ENCODE data around the gene VMAC. TPM values are rescaled to one million over a fixed set of nuclear protein-coding genes. Genes with fewer than 3 reads are reported as not detected.
A peak's percentile ranks its signal among the peaks of the same experiment; 100 is the strongest.

VMAC gene
- total and polyA plus RNA-seq, 2 experiments from 2014 or later: 2.1 to 4.4 TPM

DNA sequence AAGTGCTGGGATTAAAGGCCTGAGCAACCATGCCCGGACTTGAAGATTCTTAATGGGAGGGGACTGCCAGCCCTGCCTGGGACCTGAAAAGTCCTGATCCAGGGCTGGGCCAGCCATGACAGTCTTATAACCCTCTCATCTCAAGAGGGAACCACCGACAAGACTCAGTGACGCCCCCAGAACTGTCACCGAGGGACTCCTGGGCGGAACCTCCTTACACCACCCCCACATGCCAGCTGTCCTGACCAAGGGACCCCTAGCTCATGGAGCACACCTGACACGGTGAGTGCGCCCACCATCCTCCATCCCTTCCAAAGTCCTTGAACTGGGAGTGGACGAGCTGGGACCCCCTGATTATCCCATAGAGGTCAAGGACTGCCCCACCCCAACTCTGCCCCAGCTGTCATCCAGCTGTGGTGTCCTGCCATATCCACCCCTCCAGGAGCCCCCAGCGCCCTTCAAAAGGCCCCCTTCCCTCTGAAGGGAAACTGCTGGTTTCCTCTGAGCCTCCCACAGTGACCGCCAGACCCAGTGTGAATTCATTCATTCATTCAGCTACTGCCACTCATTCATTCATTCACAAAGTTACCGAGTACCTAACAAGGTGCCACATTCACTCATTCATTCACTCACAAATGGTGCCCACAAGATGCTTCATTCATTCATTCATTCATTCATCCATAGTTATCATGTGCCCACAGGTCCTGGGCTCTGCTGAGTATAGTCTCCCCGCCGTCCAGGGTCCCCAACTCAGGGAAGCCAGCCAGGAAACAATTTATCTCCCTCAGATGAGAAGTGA is 4.7 kb upstream of the VMAC start:
- no peak for DNase-seq
- Histone ChIP-seq H3F3A (ENCODE audit: insufficient read depth) (no peaks in the 10 kb centered on the region), H3K9ac (no peak overlapping the region), H3K4me3 (no peak overlapping the region), H3K9me2 (ENCODE audit: insufficient read depth) (no peaks in the 10 kb centered on the region), H3K79me2 (ENCODE audit: insufficient read depth) (peaks cover 59% of the 10 kb centered on the region), H3K27ac (no peak overlapping the region), H3K9me3 (ENCODE audit: low read depth) (no peaks in the 10 kb centered on the region), H3K36me3 (ENCODE audit: low read depth) (no peaks in the 10 kb centered on the region), H3K4me2 (ENCODE audit: unreplicated experiment) (no peak overlapping the region), H3K4me1 (ENCODE audit: insufficient read depth) (peaks cover 9% of the 10 kb centered on the region), H3K27me3 (replicated peaks; ENCODE audit: insufficient read depth) (no peaks in the 10 kb centered on the region), H2AFZ (no peak overlapping the region), H4K20me1 (ENCODE audit: insufficient read depth) (no peaks in the 10 kb centered on the region)
- WGBS, 2 experiments (ENCODE audit: low coverage in 1 of 2, low lambda C conversion rate in 2 of 2, missing lambda C conversion rate in 2 of 2): 82 to 84% methylated on average over 13 of the region's 13 CpGs
- in situ Hi-C loops (cut with MboI): no loop called here
- TF ChIP-seq EZH2 (IDR thresholded peaks at IDR 0.05; ENCODE audit: insufficient read depth, poor library complexity, severe bottlenecking) (no peak), EZH2phosphoT487 (IDR thresholded peaks at IDR 0.05; ENCODE audit: insufficient read depth, low read depth) (no peak)

DNA sequence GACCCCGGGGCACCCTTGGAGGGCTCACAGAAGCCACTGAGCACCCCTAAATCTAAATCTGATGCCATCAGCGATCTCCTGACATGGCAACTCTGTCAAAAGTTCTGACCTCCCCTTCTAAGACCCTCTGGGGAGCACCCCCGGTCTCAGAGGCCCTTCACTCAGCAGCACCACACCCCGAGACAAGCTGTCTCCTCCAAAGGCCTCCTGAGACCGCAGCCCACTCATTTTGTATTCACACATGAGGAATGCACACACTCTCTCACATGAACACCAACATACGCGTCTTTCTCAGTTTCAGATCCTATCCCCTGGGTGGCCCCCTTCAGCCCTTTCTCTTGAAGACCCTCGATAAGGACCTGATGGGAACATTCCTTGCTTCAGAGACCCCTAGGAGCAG is 3.7 kb upstream of the VMAC start:
- Histone ChIP-seq H2AFZ (no peak overlapping the region), H3K79me2 (ENCODE audit: insufficient read depth) (peaks cover 67% of the 10 kb centered on the region), H3K9me2 (ENCODE audit: insufficient read depth) (no peaks in the 10 kb centered on the region), H3K4me2 (ENCODE audit: unreplicated experiment) (no peak overlapping the region), H3F3A (ENCODE audit: insufficient read depth) (no peaks in the 10 kb centered on the region), H3K4me3 (no peak overlapping the region), H4K20me1 (ENCODE audit: insufficient read depth) (no peaks in the 10 kb centered on the region), H3K27me3 (replicated peaks; ENCODE audit: insufficient read depth) (no peaks in the 10 kb centered on the region), H3K9ac (0 out of 2 replicates have a peak overlapping the region, but pooled peaks have one; percentile 25), H3K4me1 (ENCODE audit: insufficient read depth) (peaks cover 9% of the 10 kb centered on the region), H3K36me3 (ENCODE audit: low read depth) (no peaks in the 10 kb centered on the region), H3K27ac (no peak overlapping the region; the same call in 1 of the 2 replicates), H3K9me3 (ENCODE audit: low read depth) (no peaks in the 10 kb centered on the region)
- in situ Hi-C loops (cut with MboI): no loop called here
- WGBS, 2 experiments (ENCODE audit: low coverage in 1 of 2, low lambda C conversion rate in 2 of 2, missing lambda C conversion rate in 2 of 2): 82 to 88% methylated on average over 8 of the region's 8 CpGs
- peak; percentile 57 for DNase-seq
- TF ChIP-seq EZH2 (IDR thresholded peaks at IDR 0.05; ENCODE audit: insufficient read depth, poor library complexity, severe bottlenecking): no peak
- no peak for TF ChIP-seq EZH2phosphoT487 (IDR thresholded peaks at IDR 0.05; ENCODE audit: insufficient read depth, low read depth)

DNA sequence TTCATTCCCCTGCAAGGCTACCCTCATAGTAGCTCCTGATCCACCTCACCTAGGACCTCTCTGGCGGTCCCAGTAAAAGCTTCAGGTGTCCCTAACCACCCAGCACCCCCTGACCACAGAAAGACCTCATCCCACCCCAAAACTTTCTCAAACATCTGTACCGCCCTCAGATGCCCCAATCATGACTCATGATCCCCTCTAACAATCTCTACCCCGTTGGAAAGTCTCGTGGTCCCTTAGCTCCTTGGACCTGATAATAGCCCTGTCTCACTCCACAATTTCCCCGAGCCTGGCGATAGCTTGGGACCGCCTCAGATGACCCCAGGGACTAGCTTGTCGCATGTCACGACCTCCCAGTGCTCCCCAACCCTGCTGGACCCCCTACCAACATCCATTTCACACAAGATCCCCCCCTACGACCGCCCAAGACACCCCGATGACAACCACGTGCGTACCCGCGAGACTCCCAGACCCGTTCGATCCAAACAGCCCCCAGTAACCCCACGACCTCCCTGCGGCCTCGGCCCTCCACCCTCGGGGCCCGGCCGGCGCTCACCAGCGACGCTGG is 1.5 kb upstream of the VMAC start:
- peak overlapping the region; percentile 75 for H2AFZ ChIP-seq
- peak overlapping the region; percentile 99 for H3K4me3 ChIP-seq
- no peaks in the 10 kb centered on the region for H3K36me3 ChIP-seq (ENCODE audit: low read depth)
- H3K4me2 ChIP-seq (ENCODE audit: unreplicated experiment): peak overlapping the region; percentile 93
- H3K9me3 ChIP-seq (ENCODE audit: low read depth): no peaks in the 10 kb centered on the region
- H3K27me3 ChIP-seq (replicated peaks; ENCODE audit: insufficient read depth): no peaks in the 10 kb centered on the region
- in situ Hi-C loops (cut with MboI): no loop called here
- H3K9ac ChIP-seq: peak overlapping the region; percentile 100
- peaks cover 63% of the 10 kb centered on the region for H3K79me2 ChIP-seq (ENCODE audit: insufficient read depth)
- H3K9me2 ChIP-seq (ENCODE audit: insufficient read depth): no peaks in the 10 kb centered on the region
- peak overlapping the region; percentile 98 for H3K27ac ChIP-seq
- H3F3A ChIP-seq (ENCODE audit: insufficient read depth): no peaks in the 10 kb centered on the region
- H4K20me1 ChIP-seq (ENCODE audit: insufficient read depth): no peaks in the 10 kb centered on the region
- H3K4me1 ChIP-seq (ENCODE audit: insufficient read depth): peaks cover 9% of the 10 kb centered on the region
- DNase-seq: peak; percentile 84
- WGBS, 2 experiments (ENCODE audit: low coverage in 1 of 2, low lambda C conversion rate in 2 of 2, missing lambda C conversion rate in 2 of 2): 3% methylated on average over 27 of the region's 27 CpGs
- TF ChIP-seq EZH2 (IDR thresholded peaks at IDR 0.05; ENCODE audit: insufficient read depth, poor library complexity, severe bottlenecking) (no peak), EZH2phosphoT487 (IDR thresholded peaks at IDR 0.05; ENCODE audit: insufficient read depth, low read depth) (no peak)

DNA sequence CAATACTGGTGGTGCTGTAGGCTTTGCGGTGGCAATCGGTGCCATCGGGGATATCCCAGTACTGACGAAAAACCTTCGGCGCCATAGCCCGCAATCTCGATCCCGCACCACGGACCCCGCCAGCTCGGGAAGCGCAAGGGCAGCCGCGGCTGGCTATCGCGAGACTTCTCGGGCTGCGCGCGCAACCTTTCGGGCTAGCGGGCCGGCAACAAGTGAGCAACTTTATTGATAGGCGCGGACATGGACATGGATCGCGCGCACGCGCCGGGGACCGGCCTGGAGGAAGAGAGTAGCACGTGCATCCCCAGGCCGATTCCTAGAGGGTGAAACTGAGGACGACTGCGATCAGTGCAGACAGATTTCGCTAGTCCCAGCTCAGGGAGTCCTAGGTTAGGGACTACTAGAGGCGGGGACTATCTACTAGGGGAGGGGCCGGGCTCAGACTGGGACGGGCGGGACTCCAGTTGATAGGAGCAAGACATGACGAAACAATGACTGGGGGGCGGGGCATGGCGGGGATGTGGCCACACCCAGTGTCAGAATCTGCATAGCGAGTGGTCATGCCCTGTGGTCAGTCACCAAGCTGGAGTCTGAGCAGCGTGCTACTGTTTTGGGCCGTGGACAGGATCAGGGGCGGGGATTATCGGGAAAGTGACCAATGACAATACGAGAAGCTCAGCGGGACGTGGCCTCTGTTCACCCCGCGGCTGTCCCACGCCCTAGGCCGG is 884 bp upstream of the VMAC start, which contains the start of gene NDUFA11:
Gene NDUFA11, minus strand, starts transcription at position 167 of the 728 bp plus-strand sequence. Its CDS starts 82 bp downstream, at position 85.
- Histone ChIP-seq H3K9ac (peak within 1 kb of the TSS; percentile 100), H3K4me2 (ENCODE audit: unreplicated experiment) (peak within 1 kb of the TSS; percentile 93), H3K27ac (peak within 1 kb of the TSS; percentile 98), H3K36me3 (ENCODE audit: low read depth) (no peaks in the 10 kb centered on the region), H4K20me1 (ENCODE audit: insufficient read depth) (no peaks in the 10 kb centered on the region), H3K9me3 (ENCODE audit: low read depth) (no peaks in the 10 kb centered on the region), H3K4me3 (peak within 1 kb of the TSS; percentile 99), H2AFZ (peak within 1 kb of the TSS; percentile 75), H3K4me1 (ENCODE audit: insufficient read depth) (peaks cover 9% of the 10 kb centered on the region), H3K27me3 (replicated peaks; ENCODE audit: insufficient read depth) (no peaks in the 10 kb centered on the region), H3F3A (ENCODE audit: insufficient read depth) (no peaks in the 10 kb centered on the region), H3K79me2 (ENCODE audit: insufficient read depth) (peaks cover 57% of the 10 kb centered on the region), H3K9me2 (ENCODE audit: insufficient read depth) (no peaks in the 10 kb centered on the region)
- TF ChIP-seq EZH2 (IDR thresholded peaks at IDR 0.05; ENCODE audit: insufficient read depth, poor library complexity, severe bottlenecking): no peak
- 0 to 2% methylated on average over 53 to 57 of the region's 57 CpGs for whole genome bisulfite sequencing, 2 experiments (ENCODE audit: low coverage in 1 of 2, low lambda C conversion rate in 2 of 2, missing lambda C conversion rate in 2 of 2)
- peak; percentile 97 for DNase-seq
- in situ Hi-C loops (cut with MboI): no loop called here

Data from GM23248 (cell line).